ENCODE results near the gene HMGXB4. TPM values are rescaled to one million over a fixed set of nuclear protein-coding genes. Genes with fewer than 3 reads are reported as not detected.

The HMGXB4 gene
- total RNA-seq, 2 experiments from 2014 or later = 33.7 to 38.2 TPM

DNA sequence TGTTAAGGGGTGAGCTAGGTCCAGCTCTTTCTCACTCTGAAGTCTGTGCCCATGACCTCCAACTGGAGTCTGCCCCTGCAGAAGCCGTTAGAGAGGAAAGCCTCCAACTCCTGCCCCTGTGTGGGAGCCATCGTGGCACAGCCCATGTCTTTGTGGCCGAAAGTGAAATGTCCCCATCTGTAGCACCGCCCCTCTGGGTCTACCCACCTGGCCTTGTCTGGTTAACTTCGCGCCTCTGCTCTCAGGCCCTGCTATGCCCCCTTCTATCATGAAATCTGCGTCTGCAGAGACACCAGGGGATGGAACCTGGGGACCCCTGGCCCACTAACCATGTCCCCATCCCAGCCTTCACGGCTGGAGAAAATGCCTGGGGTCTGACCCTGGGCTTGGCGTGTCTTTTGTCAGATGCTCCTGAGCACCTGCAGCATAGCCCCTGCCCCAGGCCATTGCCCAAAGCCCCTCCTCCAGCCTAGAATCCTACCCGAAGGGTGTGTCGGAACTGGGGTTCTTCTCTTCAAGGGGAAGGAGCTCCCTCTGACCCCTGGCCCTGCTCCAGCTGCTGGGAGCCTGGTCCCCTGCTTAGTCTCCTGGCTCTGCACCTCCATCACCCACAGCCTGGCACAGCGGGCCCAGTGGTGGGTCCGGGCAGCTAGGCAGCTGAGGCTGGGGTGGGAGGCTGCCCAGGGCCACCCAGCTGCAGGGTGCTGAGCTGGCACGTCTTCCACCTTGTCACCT, 87.8 kb downstream of the HMGXB4 start:
- Mint-ChIP-seq H3K4me1 (ENCODE audit: low read depth) (no peaks in the 10 kb centered on the region), H3K4me3 (no peak overlapping the region), H3K27me3 (no peaks in the 10 kb centered on the region), H3K27ac (no peak overlapping the region), H3K36me3 (ENCODE audit: low read depth) (peaks cover 7% of the 10 kb centered on the region), H3K9me3 (no peaks in the 10 kb centered on the region)
- TF ChIP-seq CTCF (IDR thresholded peaks at IDR 0.05) = no peak
- DNase-seq (no peak), ATAC-seq (no peak)
- ChIA-PET POLR2A (interaction anchor here (0.7 kb wide), 1 partner anchor 65 kb away, joined by 3 read pairs; no protein-coding TSS in a partner anchor), CTCF (interaction anchor here (1.0 kb wide), 1 partner anchor 9 kb away, joined by 3 read pairs; no protein-coding TSS in a partner anchor)
- intact Hi-C loops (cut with micrococcal nuclease) = no loop called here

Small RNA genes lying within 50 kb of the gene (microRNA-seq; reads per million reads assigned to microRNA genes)
- gene MIR3909 (ENCODE audit: borderline microRNAs expressed, borderline replicate concordance) (4.2 reads per million, percentile 16 among the genes with 10 or more reads in this experiment), gene MIR6069 (ENCODE audit: borderline microRNAs expressed, borderline replicate concordance) (not detected)

Other genes starting within 250 kb of the HMGXB4 start
- gene ISX, start 191.3 kb upstream of the HMGXB4 start, total RNA-seq = not detected
- 10 to 100 TPM; 16.2 to 20.0 TPM for gene TOM1, start 42.4 kb downstream of the HMGXB4 start, total RNA-seq
- under 1 TPM in 1 of 2 experiments, not detected in 1; 0.22 TPM for gene HMOX1, start 123.6 kb downstream of the HMGXB4 start, total RNA-seq
- gene MCM5, start 142.6 kb downstream of the HMGXB4 start, total RNA-seq = 100 to 1,000 TPM; 318 to 319 TPM